ENCODE data around the gene CCK. TPM values are rescaled to one million over a fixed set of nuclear protein-coding genes. Genes with fewer than 3 reads are reported as not detected.

The CCK gene
- polyA plus RNA-seq, 1 donor from 2014 or later = not detected

DNA sequence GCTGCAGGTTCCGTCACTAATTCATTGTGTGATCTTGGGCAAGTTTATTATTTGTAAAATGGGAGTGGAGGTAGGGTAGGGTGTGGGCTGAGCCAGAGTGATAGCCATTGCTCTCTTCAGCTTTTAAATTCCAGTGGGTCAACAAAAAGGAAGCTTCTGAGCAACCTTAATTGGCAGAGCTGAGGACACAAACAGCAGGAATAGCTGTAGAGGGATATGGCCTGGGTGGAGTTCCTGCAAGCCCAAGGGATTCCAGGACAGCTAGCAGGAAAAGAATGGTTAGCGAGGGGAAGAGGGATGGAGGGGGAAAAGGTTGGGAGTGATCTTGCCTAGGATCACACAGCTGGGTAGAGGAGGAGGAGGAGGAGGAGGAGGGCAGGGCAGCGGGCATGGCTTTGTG, 11.4 kb downstream of the CCK start:
- H3K9ac ChIP-seq (ENCODE audit: low read length) = no peak overlapping the region
- no peak overlapping the region for H3K4me2 ChIP-seq (ENCODE audit: low read length)
- TF ChIP-seq EZH2 (IDR thresholded peaks at IDR 0.05; ENCODE audit: borderline replicate concordance, insufficient read depth, low read length, poor library complexity, severe bottlenecking) (no peak), MXI1 (conservative IDR thresholded peaks at IDR 0.05; ENCODE audit: poor library complexity, severe bottlenecking) (no peak), SMC3 (conservative IDR thresholded peaks at IDR 0.05; ENCODE audit: poor library complexity) (no peak)
- TF ChIP-seq, protein P1, sequence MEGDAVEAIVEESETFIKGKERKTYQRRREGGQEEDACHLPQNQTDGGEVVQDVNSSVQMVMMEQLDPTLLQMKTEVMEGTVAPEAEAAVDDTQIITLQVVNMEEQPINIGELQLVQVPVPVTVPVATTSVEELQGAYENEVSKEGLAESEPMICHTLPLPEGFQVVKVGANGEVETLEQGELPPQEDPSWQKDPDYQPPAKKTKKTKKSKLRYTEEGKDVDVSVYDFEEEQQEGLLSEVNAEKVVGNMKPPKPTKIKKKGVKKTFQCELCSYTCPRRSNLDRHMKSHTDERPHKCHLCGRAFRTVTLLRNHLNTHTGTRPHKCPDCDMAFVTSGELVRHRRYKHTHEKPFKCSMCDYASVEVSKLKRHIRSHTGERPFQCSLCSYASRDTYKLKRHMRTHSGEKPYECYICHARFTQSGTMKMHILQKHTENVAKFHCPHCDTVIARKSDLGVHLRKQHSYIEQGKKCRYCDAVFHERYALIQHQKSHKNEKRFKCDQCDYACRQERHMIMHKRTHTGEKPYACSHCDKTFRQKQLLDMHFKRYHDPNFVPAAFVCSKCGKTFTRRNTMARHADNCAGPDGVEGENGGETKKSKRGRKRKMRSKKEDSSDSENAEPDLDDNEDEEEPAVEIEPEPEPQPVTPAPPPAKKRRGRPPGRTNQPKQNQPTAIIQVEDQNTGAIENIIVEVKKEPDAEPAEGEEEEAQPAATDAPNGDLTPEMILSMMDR (IDR thresholded peaks at IDR 0.05; ENCODE audit: poor library complexity, severe bottlenecking) = no peak
- no peaks in the 10 kb centered on the region for H3K36me3 ChIP-seq (ENCODE audit: insufficient read depth, low read length)
- H2AFZ ChIP-seq (ENCODE audit: low read depth, low read length) = no peak overlapping the region
- no peak overlapping the region for H3K27ac ChIP-seq (ENCODE audit: low read length)
- H3K9me2 ChIP-seq (ENCODE audit: insufficient read depth, low read length) = no peaks in the 10 kb centered on the region
- no peaks in the 10 kb centered on the region for H3F3A ChIP-seq (ENCODE audit: insufficient read depth, low read length, poor library complexity, severe bottlenecking)
- H3K9me3 ChIP-seq (ENCODE audit: low read length) = no peaks in the 10 kb centered on the region
- no peaks in the 10 kb centered on the region for H4K20me1 ChIP-seq (ENCODE audit: insufficient read depth)
- H3K79me2 ChIP-seq (replicated peaks; ENCODE audit: insufficient read depth, low read length) = no peaks in the 10 kb centered on the region
- H3K4me3 ChIP-seq (ENCODE audit: low read length) = no peak overlapping the region
- no peaks in the 10 kb centered on the region for H3K27me3 ChIP-seq (ENCODE audit: insufficient read depth, low read depth, low read length)

DNA sequence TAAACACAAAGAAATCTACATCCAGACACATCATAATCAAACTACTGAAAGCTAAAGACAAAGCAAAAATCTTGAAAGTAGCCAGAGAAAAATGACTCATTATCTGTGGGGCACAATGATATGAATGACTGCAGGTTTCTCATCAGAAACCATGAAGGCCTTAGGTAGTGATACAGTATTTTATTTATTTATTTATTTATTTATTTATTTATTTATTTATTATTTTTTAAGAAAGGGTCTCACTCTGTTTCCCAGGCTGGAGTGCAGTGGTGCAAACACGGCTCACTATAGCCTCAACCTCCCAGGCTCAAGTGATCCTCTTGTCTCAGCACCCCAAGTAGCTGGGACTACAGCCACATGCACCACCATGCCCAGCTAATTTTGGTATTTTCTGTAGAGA, 15.2 kb downstream of the CCK start:
- no peaks in the 10 kb centered on the region for H3F3A ChIP-seq (ENCODE audit: insufficient read depth, low read length, poor library complexity, severe bottlenecking)

More for the DNA sequence above, 15.2 kb downstream of the CCK start:
- Histone ChIP-seq H3K9me3 (ENCODE audit: low read length) (no peaks in the 10 kb centered on the region), H3K36me3 (ENCODE audit: insufficient read depth, low read length) (no peaks in the 10 kb centered on the region), H3K79me2 (replicated peaks; ENCODE audit: insufficient read depth, low read length) (no peaks in the 10 kb centered on the region), H4K20me1 (ENCODE audit: insufficient read depth) (no peaks in the 10 kb centered on the region), H3K4me3 (ENCODE audit: low read length) (no peak overlapping the region), H3K27ac (ENCODE audit: low read length) (no peak overlapping the region), H3K9me2 (ENCODE audit: insufficient read depth, low read length) (no peaks in the 10 kb centered on the region), H3K9ac (ENCODE audit: low read length) (no peak overlapping the region), H3K4me2 (ENCODE audit: low read length) (no peak overlapping the region), H3K27me3 (ENCODE audit: insufficient read depth, low read depth, low read length) (no peaks in the 10 kb centered on the region), H2AFZ (ENCODE audit: low read depth, low read length) (no peak overlapping the region)
- TF ChIP-seq, protein P1 (IDR thresholded peaks at IDR 0.05; ENCODE audit: poor library complexity, severe bottlenecking) = no peak
- TF ChIP-seq MXI1 (conservative IDR thresholded peaks at IDR 0.05; ENCODE audit: poor library complexity, severe bottlenecking) = no peak
- no peak for TF ChIP-seq TAF1 (IDR thresholded peaks at IDR 0.05; ENCODE audit: low read depth)
- no peak for TF ChIP-seq SMC3 (conservative IDR thresholded peaks at IDR 0.05; ENCODE audit: poor library complexity)
- TF ChIP-seq RAD21 (conservative IDR thresholded peaks at IDR 0.05) = no peak
- no peak for TF ChIP-seq POLR2AphosphoS5 (IDR thresholded peaks at IDR 0.05)
- no peak for TF ChIP-seq EZH2 (IDR thresholded peaks at IDR 0.05; ENCODE audit: borderline replicate concordance, insufficient read depth, low read length, poor library complexity, severe bottlenecking)
- no peak for TF ChIP-seq EP300 (conservative IDR thresholded peaks at IDR 0.05; ENCODE audit: poor library complexity, severe bottlenecking)
- TF ChIP-seq, protein P2, sequence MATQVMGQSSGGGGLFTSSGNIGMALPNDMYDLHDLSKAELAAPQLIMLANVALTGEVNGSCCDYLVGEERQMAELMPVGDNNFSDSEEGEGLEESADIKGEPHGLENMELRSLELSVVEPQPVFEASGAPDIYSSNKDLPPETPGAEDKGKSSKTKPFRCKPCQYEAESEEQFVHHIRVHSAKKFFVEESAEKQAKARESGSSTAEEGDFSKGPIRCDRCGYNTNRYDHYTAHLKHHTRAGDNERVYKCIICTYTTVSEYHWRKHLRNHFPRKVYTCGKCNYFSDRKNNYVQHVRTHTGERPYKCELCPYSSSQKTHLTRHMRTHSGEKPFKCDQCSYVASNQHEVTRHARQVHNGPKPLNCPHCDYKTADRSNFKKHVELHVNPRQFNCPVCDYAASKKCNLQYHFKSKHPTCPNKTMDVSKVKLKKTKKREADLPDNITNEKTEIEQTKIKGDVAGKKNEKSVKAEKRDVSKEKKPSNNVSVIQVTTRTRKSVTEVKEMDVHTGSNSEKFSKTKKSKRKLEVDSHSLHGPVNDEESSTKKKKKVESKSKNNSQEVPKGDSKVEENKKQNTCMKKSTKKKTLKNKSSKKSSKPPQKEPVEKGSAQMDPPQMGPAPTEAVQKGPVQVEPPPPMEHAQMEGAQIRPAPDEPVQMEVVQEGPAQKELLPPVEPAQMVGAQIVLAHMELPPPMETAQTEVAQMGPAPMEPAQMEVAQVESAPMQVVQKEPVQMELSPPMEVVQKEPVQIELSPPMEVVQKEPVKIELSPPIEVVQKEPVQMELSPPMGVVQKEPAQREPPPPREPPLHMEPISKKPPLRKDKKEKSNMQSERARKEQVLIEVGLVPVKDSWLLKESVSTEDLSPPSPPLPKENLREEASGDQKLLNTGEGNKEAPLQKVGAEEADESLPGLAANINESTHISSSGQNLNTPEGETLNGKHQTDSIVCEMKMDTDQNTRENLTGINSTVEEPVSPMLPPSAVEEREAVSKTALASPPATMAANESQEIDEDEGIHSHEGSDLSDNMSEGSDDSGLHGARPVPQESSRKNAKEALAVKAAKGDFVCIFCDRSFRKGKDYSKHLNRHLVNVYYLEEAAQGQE (IDR thresholded peaks at IDR 0.05; ENCODE audit: borderline replicate concordance) = no peak
